DND-41 (cell line): ENCODE measurements around the gene ENTREP1.

Experiments
- CTCF ChIP-seq: IDR thresholded peaks from 2 replicates; pipeline ENCODE4 v1.5.1; 2012; ENCODE audit warnings: borderline replicate concordance, low read length, moderate library complexity, mild to moderate bottlenecking; ENCODE audit not compliant: poor library complexity, severe bottlenecking; ENCODE audit errors: extremely low read depth
- EZH2 ChIP-seq: IDR thresholded peaks from 3 replicates; pipeline ENCODE4 v1.6.1; 2012; ENCODE audit warnings: borderline replicate concordance, low read depth, mild to moderate bottlenecking, moderate library complexity, low read length, inconsistent platforms; ENCODE audit not compliant: severe bottlenecking

DNA sequence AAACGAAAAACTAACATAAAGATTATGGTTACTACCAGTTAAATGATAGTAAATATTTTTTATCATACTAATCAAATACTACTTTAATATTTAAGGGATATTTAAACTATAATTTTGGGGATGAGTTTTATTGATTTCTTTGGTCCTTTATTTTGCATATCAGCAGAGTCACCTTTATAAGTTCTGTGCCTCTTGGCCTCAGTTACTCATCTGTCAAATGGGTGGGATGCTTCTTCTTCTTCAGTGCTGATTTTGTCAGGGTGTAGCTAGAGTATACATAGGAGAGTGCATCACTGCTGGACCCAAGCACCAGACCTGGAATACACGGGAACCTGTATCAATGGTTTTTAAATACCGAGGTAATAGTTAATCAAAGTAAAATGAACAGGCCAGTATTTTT, 5.6 kb downstream of the ENTREP1 start:
- TF ChIP-seq CTCF (no peak), EZH2 (no peak)
